Duodenal mucosa (tissue), 2 donors: Measurements from ENCODE around the gene REXO5.

ENCODE experiments used
- H3K27ac ChIP-seq: one replicate; pipeline ENCODE4 v1.7.0; 2013; ENCODE audit warnings: low read depth, low read length
- H3K27me3 ChIP-seq, 2 donors: one replicate each; pipeline ENCODE4 v1.7.0; 2013; ENCODE audit warnings: low read length in 2 of 2, control low read depth in 1 of 2; ENCODE audit not compliant: insufficient read depth in 2 of 2, control insufficient read depth in 1 of 2
- H3K36me3 ChIP-seq, 2 donors: one replicate each; pipeline ENCODE4 v1.7.0; 2013; ENCODE audit warnings: low read length in 2 of 2, control low read depth in 1 of 2; ENCODE audit not compliant: insufficient read depth in 2 of 2, control insufficient read depth in 1 of 2
- H3K4me1 ChIP-seq, 2 donors: one replicate each; pipeline ENCODE4 v1.7.0; 2013; ENCODE audit warnings: low read length in 2 of 2, control low read depth in 1 of 2; ENCODE audit not compliant: insufficient read depth in 2 of 2, control insufficient read depth in 1 of 2
- H3K4me3 ChIP-seq, 2 donors: one replicate each; pipeline ENCODE4 v1.7.0; 2013; ENCODE audit warnings: low read length in 2 of 2, low read depth in 1 of 2
- H3K9ac ChIP-seq, 2 donors: one replicate each; pipeline ENCODE4 v1.7.0; 2013; ENCODE audit warnings: low read length in 2 of 2, low read depth in 1 of 2
- H3K9me3 ChIP-seq, 2 donors: one replicate each; pipeline ENCODE4 v1.7.0; 2013; ENCODE audit warnings: low read length in 2 of 2, control low read depth in 1 of 2; ENCODE audit not compliant: control insufficient read depth in 1 of 2

The REXO5 gene

GRCh38 chr16:20867585-20867984 is 61.3 kb downstream of the REXO5 start:
- no peak overlapping the region for H3K27ac ChIP-seq
- H3K36me3 ChIP-seq, result no peaks in the 10 kb centered on the region
- peaks cover 31 to 52% of the 10 kb centered on the region in 2 donors for H3K4me1 ChIP-seq
- H3K4me3 ChIP-seq, result no peak overlapping the region
- no peak overlapping the region for H3K9ac ChIP-seq
- H3K27me3 ChIP-seq, result no peaks in the 10 kb centered on the region
- H3K9me3 ChIP-seq, result no peaks in the 10 kb centered on the region

DNA sequence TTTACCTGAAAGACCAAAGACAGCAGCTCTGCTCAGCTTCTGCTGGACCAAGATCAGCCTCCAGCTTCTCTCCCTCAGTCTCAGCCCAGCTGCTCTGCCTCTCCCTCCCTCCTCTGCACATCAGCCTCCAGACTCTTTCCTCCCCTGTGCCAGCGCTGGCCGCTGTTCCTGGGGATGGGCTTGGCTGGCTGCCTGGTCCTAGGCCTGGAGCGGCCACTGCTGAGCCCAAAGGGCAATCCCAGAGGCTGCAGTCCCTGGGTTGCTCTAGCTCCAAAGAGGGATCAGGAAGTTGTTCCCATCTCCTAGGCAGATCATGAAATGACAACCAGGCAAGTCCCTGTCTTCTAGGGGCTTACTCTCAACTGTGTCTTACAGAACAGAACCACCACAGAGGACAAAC is 62.6 kb downstream of the REXO5 start:
- Histone ChIP-seq H3K27me3 (no peaks in the 10 kb centered on the region), H3K9ac (no peak overlapping the region), H3K4me1 (peaks cover 32 to 52% of the 10 kb centered on the region in 2 donors), H3K9me3 (no peaks in the 10 kb centered on the region), H3K36me3 (no peaks in the 10 kb centered on the region), H3K27ac (no peak overlapping the region), H3K4me3 (no peak overlapping the region)

DNA sequence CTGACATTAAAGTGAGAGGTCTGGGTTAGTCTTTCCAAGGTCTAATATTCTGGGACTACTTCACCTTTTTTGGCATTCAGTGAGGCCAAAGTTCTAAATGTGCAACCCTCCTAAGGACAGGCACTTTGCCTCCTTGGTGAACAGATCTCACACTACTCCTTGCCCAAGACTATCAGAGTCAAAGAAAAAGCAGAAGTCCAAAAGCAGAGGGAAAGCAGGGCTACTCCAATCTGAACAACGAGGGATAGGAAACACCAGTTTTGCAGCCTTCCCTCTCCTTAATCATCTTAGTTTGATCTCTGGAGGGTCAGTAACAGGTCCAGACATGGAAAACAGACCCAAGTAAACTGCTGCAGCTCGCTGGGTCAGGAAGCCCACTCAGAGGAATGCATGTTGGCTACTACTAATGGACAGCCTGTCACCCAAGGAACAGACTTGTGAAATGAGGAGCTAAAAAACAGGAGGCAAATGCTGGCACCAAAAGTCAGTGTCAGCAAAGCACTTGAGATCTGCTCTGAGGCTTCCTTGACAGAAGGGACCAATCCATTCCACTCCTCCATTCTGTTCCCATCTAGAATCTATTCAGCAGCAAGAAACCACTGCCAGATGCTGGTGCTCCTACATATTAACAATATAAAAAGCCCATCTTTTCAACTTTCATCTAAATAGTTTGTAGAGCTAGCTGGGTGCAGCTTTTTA is 63.9 kb downstream of the REXO5 start:
- Histone ChIP-seq H3K36me3 (no peaks in the 10 kb centered on the region), H3K27me3 (no peaks in the 10 kb centered on the region), H3K4me1 (peaks cover 42 to 55% of the 10 kb centered on the region in 2 donors), H3K9ac (no peak overlapping the region), H3K27ac (no peak overlapping the region), H3K9me3 (no peaks in the 10 kb centered on the region), H3K4me3 (no peak overlapping the region)

DNA sequence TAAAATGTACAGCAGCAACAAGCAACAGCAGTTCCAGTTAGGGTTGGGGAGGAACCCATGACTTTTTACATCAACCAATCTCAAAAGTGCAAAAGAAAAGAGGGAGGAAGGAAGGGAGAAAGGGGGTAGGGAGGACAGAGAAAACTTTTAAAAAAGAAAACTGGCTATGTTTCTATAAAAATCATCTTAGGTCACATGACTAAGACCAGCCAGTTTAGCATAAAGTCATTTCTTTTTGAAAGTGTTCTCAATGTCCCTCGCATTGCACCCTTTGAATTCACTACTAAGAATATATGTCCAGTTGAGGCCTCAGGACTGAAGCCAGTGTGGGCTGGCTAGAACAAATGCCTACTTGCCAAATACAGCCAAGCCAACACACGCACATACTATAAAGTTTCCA is 64.9 kb downstream of the REXO5 start:
- Histone ChIP-seq H3K36me3 (no peaks in the 10 kb centered on the region), H3K27ac (no peak overlapping the region), H3K9me3 (no peaks in the 10 kb centered on the region), H3K4me3 (no peak overlapping the region), H3K27me3 (no peaks in the 10 kb centered on the region), H3K4me1 (peaks cover 42 to 46% of the 10 kb centered on the region in 2 donors), H3K9ac (no peak overlapping the region)

DNA sequence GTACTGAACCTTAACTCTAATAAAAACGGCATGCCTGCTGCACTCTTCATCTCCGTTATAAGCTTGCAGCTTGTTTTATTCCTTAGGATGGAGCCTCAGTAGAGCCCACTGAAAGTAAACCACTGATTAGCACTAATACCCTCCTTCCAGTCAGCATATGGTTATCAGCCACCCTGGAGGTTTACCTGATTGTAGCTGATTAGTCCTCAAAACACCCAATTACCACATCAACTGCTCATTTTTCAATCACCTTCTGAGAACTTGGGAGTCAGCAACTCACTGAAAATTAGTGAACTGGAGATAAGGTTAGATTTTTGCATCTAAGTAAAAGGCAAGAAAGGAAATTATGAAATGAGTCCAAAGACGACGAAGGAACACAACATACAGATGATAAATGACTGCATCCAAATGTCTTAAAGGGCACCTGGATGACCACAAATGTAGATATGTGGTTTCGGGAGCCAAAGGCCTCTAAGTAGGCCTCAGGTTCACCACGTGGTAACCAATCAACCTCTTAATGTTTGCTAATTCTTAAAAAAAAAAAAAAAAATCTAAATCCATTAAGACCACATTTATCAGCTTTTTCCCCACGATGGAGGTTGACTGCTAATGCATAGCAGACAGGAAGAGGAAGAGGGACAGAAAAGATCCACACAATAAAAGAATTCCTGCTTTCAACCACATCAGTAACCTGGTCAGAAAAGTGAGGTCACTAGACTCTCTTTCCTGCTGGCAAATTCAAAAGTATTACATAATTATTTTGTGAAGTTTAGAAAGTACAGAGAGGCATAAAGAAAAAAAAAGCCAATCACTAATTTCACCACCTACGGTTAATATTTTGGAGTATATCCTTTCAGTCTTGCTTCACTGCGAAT is 65.9 kb downstream of the REXO5 start:
- Histone ChIP-seq H3K27me3 (no peaks in the 10 kb centered on the region), H3K36me3 (no peaks in the 10 kb centered on the region), H3K27ac (no peak overlapping the region), H3K4me1 (peaks cover 35 to 37% of the 10 kb centered on the region in 2 donors), H3K4me3 (no peak overlapping the region), H3K9ac (no peak overlapping the region), H3K9me3 (no peaks in the 10 kb centered on the region)

DNA sequence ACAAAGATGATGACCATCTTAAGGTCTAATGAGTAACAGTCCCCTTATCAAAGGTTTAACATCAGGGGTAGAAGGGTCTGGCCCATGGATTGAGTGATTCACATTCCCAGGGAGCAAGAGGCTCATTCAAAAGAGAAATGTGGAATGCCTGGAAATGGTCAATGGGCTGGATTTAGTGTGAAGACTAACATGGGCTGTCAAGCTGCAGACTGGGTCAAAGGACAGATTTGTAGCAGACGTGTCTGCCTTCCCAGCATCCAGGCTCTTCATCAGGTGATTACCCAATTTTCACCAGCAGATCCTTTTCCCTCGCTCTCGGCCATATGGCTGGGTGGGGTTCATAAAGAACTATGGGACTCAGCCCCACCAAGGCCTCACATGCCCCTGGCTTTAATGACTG is 67.0 kb downstream of the REXO5 start:
- H3K27me3 ChIP-seq, result no peaks in the 10 kb centered on the region
- H3K4me1 ChIP-seq, result peaks cover 29 to 30% of the 10 kb centered on the region in 2 donors
- no peaks in the 10 kb centered on the region for H3K9me3 ChIP-seq
- no peak overlapping the region for H3K27ac ChIP-seq
- H3K9ac ChIP-seq, result no peak overlapping the region
- H3K4me3 ChIP-seq, result no peak overlapping the region
- no peaks in the 10 kb centered on the region for H3K36me3 ChIP-seq

GRCh38 chr16:20874088-20874581 is 67.8 kb downstream of the REXO5 start:
- H3K4me1 ChIP-seq, result peaks cover 22 to 32% of the 10 kb centered on the region in 2 donors
- H3K27ac ChIP-seq, result no peak overlapping the region
- H3K9ac ChIP-seq, result no peak overlapping the region
- H3K36me3 ChIP-seq, result no peaks in the 10 kb centered on the region
- H3K4me3 ChIP-seq, result no peak overlapping the region
- no peaks in the 10 kb centered on the region for H3K9me3 ChIP-seq
- no peaks in the 10 kb centered on the region for H3K27me3 ChIP-seq

GRCh38 chr16:20875355-20875650 is 69.0 kb downstream of the REXO5 start:
- peaks cover 14 to 32% of the 10 kb centered on the region in 2 donors for H3K4me1 ChIP-seq
- H3K9me3 ChIP-seq, result no peaks in the 10 kb centered on the region
- no peak overlapping the region for H3K9ac ChIP-seq
- no peaks in the 10 kb centered on the region for H3K36me3 ChIP-seq
- no peak overlapping the region for H3K27ac ChIP-seq
- no peak overlapping the region for H3K4me3 ChIP-seq
- H3K27me3 ChIP-seq, result no peaks in the 10 kb centered on the region

DNA sequence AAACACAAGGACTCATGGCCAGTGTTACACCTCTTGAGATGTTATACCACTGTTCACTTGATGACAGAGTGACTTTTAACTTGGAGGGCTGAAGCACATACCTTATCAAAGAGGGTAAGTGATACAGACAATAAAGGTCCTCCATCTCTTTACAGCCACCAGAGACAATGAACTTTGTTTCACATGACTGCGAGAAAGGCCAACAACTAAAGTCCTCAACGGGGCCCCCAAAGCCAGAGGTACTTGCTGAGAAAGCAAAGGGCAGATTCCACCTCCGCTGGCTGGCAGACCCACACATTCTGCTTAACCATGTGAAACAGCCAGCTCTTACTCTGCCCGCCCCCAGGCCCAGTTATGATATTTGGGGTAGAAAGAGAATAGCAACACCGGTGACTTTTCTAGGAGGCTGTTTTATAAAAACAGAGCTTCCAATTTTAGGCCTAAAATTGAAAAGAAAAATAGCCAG is 72.4 kb downstream of the REXO5 start:
- no peak overlapping the region for H3K9ac ChIP-seq
- H3K9me3 ChIP-seq, result no peaks in the 10 kb centered on the region
- H3K36me3 ChIP-seq, result no peaks in the 10 kb centered on the region
- H3K27me3 ChIP-seq, result no peaks in the 10 kb centered on the region
- H3K4me1 ChIP-seq, result peaks cover 11 to 33% of the 10 kb centered on the region in 2 donors
- no peak overlapping the region for H3K4me3 ChIP-seq
- H3K27ac ChIP-seq, result no peak overlapping the region
